HG03139 (cell line): ENCODE measurements around the gene ZNF71.
"Not testable (repeated sequence)": the region's sequence is repeated elsewhere in the genome, so short reads cannot be mapped to it uniquely, and the experiment has no call there.

Experiments used
- ATAC-seq: cut with Tn5 transposase; IDR thresholded peaks from one replicate; pipeline ENCODE4 v1.9.1; 2021; ENCODE audit not compliant: unreplicated experiment

Gene ZNF71

DNA sequence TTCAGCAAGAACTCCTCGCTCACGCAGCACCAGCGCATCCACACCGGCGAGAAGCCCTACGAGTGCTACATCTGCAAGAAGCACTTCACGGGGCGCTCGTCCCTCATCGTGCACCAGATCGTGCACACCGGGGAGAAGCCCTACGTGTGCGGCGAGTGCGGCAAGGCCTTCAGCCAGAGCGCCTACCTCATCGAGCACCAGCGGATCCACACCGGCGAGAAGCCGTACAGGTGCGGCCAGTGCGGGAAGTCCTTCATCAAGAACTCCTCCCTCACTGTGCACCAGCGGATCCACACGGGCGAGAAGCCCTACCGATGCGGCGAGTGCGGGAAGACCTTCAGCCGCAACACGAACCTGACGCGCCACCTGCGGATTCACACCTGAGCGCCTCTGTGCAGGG, 27.3 kb downstream of the ZNF71 start:
- ATAC-seq, result no peak

DNA sequence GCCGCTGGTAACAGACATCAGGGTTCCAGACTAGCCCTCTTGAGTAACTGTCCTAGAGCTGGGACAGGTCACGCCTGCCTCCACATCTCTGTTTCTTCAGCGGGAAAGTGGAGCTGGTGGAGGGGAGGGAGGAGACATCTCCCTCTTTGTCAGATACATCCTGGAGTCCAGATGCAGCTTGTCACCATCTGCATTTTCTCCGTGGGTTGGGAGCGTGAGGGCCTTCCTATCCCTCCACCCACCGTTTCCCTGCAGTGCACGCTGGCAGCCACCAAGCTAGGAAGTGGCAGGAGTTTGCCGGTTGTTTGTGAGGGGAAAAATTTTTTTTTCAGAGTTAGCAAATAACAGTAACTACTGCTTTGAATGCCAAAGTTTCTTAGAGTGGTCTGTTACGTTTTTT, 27.9 kb downstream of the ZNF71 start:
- ATAC-seq, result no peak

DNA sequence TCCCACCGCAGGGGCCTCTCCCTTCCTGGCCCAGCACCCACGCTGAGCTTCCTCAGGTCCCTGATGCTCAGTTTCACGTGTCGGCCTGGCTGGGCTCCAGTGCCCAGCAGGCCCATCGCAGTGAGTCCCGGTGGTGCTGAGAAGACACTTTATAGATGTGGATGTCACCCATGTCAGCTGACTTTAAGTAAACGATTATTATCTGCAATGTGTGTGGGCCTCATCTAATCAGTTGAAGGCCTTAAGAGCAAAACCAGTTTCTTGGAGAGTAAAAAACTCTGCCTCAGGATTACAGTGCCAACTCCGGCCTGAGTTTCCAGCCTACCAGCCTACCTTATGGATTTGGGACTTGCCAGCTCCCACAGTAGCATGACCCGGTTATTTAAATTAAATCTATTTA, 30.6 kb downstream of the ZNF71 start:
- ATAC-seq, result no peak

DNA sequence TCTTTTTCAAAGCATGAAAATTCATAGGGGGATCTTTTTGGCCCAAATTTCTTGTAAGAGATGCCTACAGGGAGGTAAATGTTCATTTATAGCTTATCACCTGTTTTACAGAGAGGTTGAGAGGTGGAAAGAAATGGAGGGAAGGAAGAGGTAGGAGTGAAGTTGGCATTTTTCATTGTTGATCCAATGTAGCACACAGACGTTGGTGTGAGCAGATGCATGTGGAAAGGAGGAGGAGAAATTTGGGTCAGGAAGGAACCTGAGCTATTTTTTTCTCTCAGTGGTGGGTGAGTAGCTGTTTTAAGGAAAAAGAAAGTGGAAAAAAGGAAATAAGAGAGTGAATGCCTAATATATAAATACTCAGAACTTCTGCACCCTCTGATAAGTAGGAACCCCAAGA, 37.9 kb downstream of the ZNF71 start:
- ATAC-seq, result no peak

DNA sequence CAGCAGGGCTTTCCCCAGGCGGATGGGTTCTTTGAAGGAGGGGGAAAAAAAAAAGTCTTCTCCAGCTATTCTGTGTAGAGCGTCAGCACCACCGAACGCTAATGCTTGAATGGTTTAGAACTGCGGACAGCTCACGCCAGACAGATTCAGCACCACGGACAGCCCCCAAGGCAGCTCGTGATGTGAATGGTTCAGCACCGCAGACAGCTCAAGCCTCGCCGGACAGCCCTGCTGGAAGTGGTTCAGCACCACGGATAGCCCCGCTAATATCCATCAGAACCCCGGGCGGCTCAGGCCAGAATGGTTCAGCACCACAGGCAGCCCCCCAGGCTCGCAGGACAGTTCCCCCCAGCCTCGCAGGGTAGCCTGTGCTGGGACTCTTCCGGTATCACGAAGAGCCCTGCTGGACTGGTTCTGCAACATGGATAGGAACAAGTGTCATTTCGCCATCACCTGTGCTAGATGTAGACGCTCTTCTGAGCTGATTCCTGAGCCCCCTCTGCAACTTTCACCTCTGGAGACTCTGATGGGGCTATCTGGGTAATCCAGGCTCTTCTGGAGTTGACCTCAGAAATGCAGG, 43.0 kb downstream of the ZNF71 start:
- no peak for ATAC-seq

DNA sequence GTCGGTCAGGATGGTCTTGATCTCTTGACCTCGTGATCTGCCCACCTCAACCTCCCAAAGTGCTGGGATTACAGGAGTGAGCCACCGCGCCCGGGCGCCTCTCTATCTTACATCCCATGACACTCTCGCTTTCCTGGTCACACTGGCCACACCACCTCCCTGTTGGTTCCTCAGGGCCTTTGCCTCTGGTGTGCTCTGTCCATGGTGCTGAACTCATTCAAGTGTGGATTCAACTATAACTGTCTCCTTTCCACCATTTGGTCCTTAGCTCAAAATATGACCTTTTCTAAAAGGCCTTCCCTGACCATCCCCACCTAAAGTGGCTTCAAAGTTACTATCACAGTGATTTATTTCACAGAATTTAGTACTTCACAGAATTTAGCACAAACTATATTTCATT, 44.1 kb downstream of the ZNF71 start:
- ATAC-seq, result no peak

DNA sequence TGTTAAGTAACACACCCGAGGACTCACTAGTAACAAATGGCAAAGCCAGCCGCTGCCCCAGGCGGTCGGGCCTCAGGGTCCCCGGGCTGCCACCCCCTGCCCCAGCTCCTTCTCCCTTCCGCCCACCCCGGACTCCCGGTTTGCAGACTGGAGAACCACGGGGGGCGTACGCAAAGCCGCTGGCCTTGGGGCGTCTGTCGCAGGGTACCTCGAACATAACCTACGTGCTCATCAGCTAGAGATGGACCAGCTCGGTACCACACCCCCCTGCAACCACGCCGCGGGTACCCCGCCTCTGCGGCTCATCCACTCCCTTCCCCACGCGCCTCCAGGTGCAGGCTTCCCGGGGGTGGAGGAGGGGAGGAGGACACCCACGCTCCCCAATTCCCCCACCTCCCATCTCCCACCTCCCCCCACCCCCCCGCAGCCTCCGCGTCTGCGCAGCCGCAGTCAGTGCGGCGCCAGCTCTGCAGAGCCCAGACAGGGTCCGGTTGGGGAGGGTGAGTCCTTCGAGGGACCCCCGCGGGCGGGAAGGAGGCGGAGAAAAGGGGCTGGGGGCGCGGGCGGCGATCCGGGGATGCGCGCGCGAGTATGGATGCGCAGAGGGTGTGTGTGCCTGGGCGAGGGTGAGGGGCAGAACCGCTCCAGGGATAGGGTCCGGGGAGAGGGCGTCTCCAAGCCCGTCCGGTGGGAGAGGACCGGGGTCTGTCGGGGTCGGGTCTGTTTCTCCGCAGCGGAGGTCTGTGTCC, 47.8 kb downstream of the ZNF71 start, which contains the start of gene SMIM17:
TSS of gene SMIM17 (plus strand) at position 449 of the 749 bp plus-strand sequence. CDS start 2,509 bp downstream, outside the sequence.
- no peak for ATAC-seq

DNA sequence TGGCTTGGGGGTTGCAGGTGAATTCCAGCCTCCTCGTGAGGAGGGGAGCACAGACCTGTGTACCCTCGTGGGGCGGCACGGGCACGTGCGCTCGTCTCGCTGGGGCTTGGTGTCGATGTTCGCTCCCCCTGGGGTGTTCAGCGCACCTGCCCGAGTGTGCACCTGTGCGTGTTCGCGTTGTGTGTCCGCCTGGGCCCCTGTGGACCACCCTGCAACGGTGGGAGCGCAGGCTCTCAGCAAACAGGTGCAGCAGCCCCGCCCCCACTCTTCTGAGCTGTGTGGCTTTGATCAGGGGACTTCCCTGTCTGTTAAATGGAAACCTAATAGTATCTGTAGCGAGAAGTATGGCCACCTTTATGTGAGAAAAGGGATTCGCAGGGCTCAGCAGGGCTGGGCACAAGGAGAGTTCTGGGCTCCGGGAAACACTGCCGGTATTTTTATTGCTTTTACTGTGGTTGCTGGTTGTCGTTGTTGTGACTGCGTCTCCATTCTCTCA, 48.4 kb downstream of the ZNF71 start:
- ATAC-seq, result no peak

DNA sequence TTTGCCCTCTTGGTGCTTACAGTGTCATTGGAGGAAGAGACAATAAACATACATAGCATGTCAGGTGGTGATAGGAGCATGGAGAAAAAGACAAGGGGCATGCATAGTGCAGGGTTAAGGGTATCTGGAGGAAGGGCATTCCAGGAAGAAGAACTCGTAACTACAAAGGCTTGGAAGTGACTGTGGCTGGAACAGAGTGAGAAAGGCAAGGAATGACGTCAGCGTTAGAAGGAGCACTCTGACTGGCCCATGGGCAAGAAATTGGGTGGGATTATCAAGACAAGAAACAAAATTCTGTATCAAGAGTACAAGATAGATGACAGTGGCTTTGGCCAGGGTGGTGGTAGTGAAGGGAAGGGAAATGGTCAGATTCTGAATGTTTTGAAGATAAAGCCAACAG, 59.0 kb downstream of the ZNF71 start:
- no peak for ATAC-seq

DNA sequence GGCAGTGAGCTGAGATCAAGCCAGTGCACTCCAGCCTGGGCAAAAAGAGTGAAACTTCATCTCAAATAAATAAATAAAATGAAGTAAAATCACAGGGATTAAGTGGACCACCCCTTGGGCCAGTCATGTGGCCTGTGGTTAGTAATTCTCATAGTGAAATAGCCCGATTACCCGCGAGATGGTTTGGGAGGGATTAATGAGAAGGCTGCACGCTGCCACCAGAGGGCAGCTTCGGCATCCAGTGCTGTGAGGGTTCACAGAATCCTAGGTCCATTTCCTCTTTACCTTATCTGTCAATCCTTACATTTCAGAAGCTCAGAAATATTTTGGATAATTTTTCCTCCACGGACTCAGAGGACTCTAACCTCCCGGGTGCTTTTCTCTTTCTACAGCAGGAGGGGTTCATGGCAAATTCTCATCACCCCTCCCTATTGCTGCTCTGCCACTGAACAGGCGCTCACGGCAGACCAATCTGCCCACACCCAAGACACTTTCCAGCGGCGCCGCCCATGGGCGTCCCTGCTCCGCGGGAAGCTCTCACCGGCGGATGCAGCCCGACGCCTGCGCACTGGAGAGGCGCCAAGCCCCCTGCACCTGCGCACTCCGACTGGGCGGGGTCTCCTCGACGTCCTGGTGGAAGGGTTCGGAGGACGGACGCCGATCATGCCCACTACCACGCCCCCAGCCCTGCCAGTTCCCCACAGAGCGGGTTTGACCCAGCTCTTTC, 65.4 kb downstream of the ZNF71 start:
- no peak for ATAC-seq

DNA sequence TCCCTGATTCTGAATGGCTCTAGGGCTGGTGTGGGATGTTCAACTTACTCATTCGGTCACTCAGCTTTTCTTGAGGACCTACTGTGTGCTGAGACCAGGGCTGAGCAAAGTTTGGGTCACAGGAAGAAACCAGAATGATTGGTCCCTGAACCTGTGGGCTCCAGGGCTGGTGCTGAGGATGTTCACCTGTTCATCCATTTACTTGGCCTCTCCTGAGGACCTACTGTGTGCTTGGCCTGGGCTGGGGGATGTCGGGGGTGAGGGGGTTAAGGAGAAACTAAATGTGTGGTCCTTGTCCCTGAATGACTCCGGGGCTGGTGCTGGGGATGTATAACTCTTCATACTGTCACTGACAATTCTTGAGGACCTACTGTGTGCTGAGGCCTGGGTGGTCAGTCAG, 66.1 kb downstream of the ZNF71 start:
- no peak for ATAC-seq

DNA sequence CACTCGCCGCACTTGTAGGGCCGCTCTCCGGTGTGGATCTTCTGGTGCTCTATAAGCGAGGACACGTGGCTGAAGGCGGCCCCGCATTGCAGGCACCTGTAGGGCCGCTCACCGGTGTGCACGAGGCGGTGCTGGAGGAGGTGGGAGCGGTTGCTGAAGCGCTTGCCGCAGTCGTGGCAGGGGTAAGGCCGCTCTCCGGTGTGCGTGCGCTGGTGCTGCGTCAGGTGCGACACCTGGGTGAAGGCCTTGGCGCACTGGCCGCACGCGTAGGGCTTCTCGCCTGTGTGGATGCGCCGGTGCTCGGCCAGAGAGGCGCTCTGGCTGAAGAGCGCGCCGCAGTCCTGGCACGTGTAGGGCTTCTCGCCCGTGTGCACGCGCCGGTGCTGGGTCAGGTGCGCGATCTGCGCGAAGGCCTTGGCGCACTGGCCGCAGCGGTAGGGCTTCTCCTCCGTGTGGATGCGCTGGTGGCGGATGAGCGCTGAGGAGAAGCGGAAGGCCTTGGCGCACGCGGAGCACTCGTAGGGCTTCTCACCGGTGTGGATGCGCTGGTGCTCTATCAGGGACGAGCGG, 68.9 kb downstream of the ZNF71 start:
- no peak for ATAC-seq

DNA sequence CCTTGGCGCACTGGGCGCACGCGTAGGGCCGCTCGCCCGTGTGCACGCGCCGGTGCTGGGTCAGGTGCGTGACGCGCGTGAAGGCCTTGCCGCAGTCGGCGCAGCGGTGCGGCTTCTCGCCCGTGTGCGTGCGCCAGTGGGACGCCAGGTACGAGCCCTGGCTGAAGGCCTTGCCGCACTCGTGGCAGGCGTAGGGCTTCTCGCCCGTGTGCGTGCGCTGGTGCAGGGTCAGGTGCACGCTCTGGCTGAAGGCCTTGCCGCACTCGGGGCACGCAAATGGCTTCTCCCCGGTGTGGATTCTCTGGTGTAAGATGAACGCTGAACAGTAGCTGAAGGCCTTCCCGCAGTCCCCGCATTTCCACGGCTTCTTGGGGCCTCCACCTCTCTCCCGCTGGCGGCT, 69.4 kb downstream of the ZNF71 start:
- no peak for ATAC-seq

DNA sequence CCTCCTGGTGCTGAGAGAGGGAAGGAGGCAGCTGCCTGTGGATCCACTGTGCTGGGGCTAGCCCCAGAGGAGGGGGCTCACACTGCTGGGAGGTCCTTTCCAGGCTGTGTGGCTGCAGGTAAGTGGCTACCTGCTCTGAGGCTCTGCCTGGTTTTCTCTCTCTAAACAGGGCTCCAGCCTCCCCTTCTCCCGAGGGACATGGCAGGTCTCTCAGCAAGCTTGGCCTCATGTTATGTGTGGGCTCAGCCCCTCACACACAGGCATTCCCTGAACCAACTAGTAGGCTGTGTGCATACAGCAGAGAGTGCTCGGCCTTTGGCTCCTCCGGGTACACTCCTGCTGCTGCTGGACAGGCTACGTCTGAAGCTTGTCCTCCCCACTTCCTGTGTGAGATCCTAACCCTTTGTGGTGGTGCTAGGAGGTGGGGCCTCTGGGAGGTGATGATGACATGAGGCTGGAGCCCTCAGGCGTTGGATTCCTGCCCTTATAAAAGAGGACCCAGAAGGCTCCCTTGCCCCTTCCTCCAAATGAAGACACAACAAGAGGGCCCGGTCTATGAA, 72.3 kb downstream of the ZNF71 start:
- no peak for ATAC-seq

DNA sequence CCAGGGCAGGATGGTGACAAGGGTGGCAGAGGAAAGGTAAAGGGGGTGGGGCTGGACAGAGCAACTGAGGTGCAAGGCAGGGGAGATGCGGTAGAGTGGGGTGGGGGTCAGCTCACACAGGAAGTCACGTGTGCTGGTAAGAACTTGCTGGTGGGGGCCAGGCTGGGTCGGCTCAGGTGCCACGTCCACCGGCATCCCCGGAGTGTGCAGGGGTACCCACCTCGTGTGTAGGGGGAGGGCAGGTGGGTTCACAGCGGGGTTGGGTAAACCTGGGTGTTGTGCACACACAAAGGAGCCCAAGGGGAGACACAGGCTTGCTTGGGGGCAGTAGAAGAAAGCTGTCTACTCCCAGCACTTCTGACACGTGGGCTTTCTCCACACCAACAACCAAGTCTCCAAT, 73.6 kb downstream of the ZNF71 start:
- no peak for ATAC-seq

DNA sequence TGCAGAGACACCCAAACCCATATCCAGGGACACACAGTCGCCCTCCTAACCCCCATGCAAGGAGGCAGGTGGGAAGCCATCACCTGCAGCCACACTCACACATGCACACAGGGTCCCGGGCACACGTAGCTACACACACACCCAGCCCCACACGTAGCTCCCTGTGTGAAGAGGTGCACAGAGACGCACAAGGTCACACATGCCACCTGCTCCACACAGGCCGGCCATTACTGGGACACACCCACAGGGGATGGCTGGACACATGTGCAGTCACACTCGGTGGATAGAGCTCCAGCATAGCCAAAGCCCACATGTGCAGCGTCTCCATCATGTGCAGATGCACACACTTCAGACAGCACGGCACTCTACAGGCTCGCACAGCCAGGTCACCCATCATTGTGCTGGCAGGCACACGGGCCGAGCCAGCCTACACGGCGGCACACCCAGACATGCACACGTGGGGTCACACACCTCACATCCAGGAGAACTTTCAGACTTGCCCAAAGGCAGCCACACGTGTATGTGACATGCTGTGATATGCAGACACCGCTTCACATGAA, 75.4 kb downstream of the ZNF71 start:
- no peak for ATAC-seq

DNA sequence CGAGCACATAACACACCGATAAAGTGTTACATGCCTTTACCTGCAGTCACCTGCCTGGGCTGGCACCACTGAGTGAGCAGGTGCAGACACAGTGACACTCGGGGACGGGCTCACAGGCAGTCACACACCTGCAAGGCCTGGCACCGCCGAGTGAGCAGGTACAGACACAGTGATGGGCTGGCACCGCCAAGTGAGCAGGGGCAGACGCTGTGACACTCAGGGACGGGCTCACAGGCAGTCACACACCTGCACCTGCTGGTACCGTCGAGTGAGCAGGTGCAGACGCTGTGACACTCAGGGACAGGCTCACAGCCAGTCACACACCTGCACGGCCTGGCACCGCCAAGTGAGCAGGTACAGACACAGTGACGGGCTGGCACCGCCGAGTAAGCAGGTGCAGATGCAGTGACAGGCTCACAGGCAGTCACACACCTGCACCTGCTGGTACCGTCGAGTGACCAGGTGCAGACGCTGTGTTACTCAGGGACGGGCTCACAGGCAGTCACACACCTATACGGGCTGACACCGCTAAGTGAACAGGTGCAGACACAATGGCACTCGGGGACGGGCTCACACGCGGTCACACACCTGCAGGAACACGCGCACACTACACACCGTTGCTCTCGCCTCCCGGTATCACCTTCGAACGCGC, 76.0 kb downstream of the ZNF71 start:
- ATAC-seq, result no peak

DNA sequence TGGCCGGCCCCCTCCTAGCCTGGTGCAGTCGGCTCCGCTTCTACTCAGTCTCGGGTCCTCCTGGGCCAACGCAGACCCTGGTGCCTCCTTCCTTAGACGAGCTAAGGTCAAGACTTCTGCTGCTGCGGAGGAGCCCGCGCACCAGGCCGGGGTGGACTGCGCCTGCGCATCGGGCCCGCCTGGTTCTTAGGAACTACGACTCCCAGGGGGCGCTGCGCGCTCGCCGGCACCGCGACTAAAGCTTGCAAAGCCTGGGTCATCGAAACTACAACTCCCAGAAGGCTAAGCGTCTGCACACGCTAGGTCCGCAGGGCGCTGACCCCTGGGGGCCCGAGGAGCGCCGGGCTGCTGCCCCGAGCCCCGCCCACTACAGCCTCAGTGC, 76.5 kb downstream of the ZNF71 start, which contains the start of gene ZNF835:
TSS of gene ZNF835 (minus strand) at position 145 of the 382 bp plus-strand sequence. CDS start 6,559 bp downstream, outside the sequence.
- ATAC-seq, result no peak

DNA sequence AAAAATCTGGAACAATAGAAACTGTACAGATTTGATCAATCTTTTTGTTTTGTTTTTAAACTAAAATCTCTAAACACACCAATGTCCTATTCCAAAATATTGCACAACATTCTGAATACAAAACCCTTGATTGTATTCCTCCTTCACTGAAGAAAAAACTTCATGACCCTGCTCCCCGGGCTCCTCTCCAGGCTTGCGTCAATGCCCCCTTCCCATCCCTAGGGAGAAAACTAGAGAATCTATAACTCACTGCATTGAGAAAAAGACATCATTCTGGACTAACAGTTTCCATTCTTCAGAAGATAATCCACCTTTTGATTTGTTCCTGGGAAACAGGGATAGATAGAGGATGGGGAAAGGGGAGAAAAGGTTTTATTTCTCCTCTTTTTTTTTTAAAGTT, 77.5 kb downstream of the ZNF71 start:
- ATAC-seq, result not testable (repeated sequence)
